Epithelial cell of proximal tubule (primary cell): ENCODE results near the gene MTCL1. TPM values are rescaled to one million over a fixed set of nuclear protein-coding genes. Genes with fewer than 3 reads are reported as not detected.

Experiments
- DNase-seq: peaks from one replicate; pipeline ENCODE4 v3.0.0-alpha.2; 2011; ENCODE audit warnings: low read depth
- H3K4me3 ChIP-seq: 2 replicates; pipeline ENCODE4 v1.5.1; 2011; ENCODE audit warnings: low read depth, mild to moderate bottlenecking, low read length
- CTCF ChIP-seq: conservative IDR thresholded peaks from 2 replicates; pipeline ENCODE4 v1.5.1; 2012; ENCODE audit warnings: low read depth, mild to moderate bottlenecking, low read length
- total RNA-seq: library from RNA; depleted of rRNA; stranded (reverse); fragments of >200 nt; gene quantifications from 2 replicates; pipeline ENCODE4 v1.2.3, GENCODE V29; 2015

The MTCL1 gene
- total RNA-seq, 1 donor from 2014 or later = 60.1 TPM

GRCh38 chr18:8820396-8821082 lies 115.2 kb downstream of the MTCL1 start:
- H3K4me3 ChIP-seq = no peak overlapping the region
- no peak for TF ChIP-seq CTCF
- DNase-seq = no peak

- H3K4me3 ChIP-seq = no peak overlapping the region
- no peak for DNase-seq
- no peak for TF ChIP-seq CTCF
These were observed 115.7 kb downstream of the MTCL1 start for GRCh38 chr18:8821083-8821465.

- no peak for TF ChIP-seq CTCF
- no peak for DNase-seq
These were observed 116.2 kb downstream of the MTCL1 start for GRCh38 chr18:8821531-8821930.

GRCh38 chr18:8822643-8823042 lies 117.3 kb downstream of the MTCL1 start:
- no peak for TF ChIP-seq CTCF
- DNase-seq = no peak
- no peak overlapping the region for H3K4me3 ChIP-seq

More at GRCh38 chr18:8821531-8821930, 116.2 kb downstream of the MTCL1 start:
- H3K4me3 ChIP-seq = no peak overlapping the region

- DNase-seq = no peak
- TF ChIP-seq CTCF = no peak
- H3K4me3 ChIP-seq = no peak overlapping the region
These were observed 118.2 kb downstream of the MTCL1 start for GRCh38 chr18:8823530-8823929.

GRCh38 chr18:8824846-8825245 lies 119.5 kb downstream of the MTCL1 start:
- no peak overlapping the region for H3K4me3 ChIP-seq
- DNase-seq = no peak
- TF ChIP-seq CTCF = no peak

- no peak for DNase-seq
- no peak overlapping the region for H3K4me3 ChIP-seq
- no peak for TF ChIP-seq CTCF
These were observed 119.9 kb downstream of the MTCL1 start for GRCh38 chr18:8825273-8825672.
